ENCODE results near the gene UBTD2. TPM values are rescaled to one million over a fixed set of nuclear protein-coding genes. Genes with fewer than 3 reads are reported as not detected.

The UBTD2 gene
- total and polyA plus RNA-seq, 2 experiments from 2014 or later = 17.9 to 46.3 TPM

DNA sequence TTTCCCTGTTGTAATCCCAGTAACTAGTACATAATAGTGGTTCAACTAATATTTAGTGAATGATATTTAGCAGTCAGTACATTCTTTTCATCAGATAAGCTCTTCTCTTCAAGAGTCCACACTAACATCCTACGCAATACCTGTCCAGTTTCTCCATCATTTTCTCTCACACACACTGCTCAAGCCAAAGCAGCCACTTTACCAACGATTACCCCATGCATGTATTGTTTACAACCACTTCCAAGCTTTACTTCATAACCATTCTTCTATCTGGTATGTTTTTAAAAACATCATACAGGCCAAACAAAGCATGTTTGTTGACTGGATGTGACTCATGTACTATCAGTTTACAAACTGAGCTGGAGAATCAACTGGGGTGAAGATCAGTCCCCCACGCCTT, 7.3 kb downstream of the UBTD2 start (continued):
- TF ChIP-seq ZNF331 (CRISPR knock-in tag; IDR thresholded peaks at IDR 0.05; ENCODE audit: low read depth) (no peak), ZNF114 (CRISPR knock-in tag; IDR thresholded peaks at IDR 0.05) (no peak), JUNB (IDR thresholded peaks at IDR 0.05; ENCODE audit: unreplicated experiment) (no peak), CREB1 (CRISPR knock-in tag; IDR thresholded peaks at IDR 0.05; ENCODE audit: low read depth) (no peak)
- TF ChIP-seq, protein P1, sequence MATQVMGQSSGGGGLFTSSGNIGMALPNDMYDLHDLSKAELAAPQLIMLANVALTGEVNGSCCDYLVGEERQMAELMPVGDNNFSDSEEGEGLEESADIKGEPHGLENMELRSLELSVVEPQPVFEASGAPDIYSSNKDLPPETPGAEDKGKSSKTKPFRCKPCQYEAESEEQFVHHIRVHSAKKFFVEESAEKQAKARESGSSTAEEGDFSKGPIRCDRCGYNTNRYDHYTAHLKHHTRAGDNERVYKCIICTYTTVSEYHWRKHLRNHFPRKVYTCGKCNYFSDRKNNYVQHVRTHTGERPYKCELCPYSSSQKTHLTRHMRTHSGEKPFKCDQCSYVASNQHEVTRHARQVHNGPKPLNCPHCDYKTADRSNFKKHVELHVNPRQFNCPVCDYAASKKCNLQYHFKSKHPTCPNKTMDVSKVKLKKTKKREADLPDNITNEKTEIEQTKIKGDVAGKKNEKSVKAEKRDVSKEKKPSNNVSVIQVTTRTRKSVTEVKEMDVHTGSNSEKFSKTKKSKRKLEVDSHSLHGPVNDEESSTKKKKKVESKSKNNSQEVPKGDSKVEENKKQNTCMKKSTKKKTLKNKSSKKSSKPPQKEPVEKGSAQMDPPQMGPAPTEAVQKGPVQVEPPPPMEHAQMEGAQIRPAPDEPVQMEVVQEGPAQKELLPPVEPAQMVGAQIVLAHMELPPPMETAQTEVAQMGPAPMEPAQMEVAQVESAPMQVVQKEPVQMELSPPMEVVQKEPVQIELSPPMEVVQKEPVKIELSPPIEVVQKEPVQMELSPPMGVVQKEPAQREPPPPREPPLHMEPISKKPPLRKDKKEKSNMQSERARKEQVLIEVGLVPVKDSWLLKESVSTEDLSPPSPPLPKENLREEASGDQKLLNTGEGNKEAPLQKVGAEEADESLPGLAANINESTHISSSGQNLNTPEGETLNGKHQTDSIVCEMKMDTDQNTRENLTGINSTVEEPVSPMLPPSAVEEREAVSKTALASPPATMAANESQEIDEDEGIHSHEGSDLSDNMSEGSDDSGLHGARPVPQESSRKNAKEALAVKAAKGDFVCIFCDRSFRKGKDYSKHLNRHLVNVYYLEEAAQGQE (IDR thresholded peaks at IDR 0.05; ENCODE audit: unreplicated experiment) = no peak

DNA sequence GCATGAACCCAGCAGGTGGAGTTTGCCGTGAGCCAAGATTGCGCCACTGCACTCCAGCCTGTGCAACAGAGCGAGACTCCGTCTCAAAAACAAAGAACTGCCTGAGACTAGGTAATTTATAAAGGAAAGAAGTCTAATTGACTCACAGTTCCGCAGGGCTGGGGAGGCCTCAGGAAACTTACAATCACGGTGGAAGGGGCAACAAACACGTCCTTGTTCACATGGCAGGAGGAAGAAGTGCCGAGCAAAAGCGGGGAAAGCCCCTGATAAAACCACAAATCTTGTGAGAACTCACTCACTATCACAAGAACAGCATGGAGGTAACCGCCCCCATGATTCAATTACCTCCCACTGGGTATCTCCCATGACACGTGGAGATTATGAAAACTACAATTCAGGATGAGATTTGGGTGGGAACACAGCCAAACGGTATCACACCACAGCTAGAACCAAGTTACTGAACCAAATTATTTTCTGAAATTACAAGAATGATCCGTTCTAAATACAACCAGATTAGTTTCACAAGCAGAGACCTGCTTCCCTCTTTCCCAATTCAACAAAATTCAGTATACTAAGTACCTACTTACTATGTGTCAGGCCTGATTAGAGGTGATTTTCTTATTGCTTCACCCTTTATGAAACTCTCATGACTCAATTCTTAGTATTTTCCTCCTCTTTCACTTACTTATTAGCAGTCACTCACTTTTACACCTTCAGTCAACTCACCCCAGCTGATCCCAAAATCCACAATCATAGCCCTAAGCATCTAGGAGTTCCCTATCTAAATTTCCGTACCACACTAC, 8.4 kb downstream of the UBTD2 start:
- Histone ChIP-seq H3K4me3 (no peak overlapping the region), H3K9me2 (ENCODE audit: insufficient read depth) (no peaks in the 10 kb centered on the region), H4K20me1 (replicated peaks; ENCODE audit: insufficient read depth) (peaks cover 86% of the 10 kb centered on the region), H3K79me2 (replicated peaks; ENCODE audit: insufficient read depth) (peaks cover 100% of the 10 kb centered on the region), H2AFZ (no peak overlapping the region), H3K27me3 (ENCODE audit: insufficient read depth) (no peaks in the 10 kb centered on the region), H3K36me3 (ENCODE audit: insufficient read depth) (no peaks in the 10 kb centered on the region), H3F3A (replicated peaks; ENCODE audit: low read depth) (no peaks in the 10 kb centered on the region; the same call in 1 of the 2 replicates), H3K4me2 (no peak overlapping the region), H3K27ac (ENCODE audit: low read depth) (0 out of 2 replicates have a peak overlapping the region, but pooled peaks have one; percentile 9), H3K4me1 (ENCODE audit: insufficient read depth) (peaks cover 24% of the 10 kb centered on the region)
- DNase-seq (ENCODE audit: low spot score) (no peak), ATAC-seq (no peak)
- TF ChIP-seq, protein P2, sequence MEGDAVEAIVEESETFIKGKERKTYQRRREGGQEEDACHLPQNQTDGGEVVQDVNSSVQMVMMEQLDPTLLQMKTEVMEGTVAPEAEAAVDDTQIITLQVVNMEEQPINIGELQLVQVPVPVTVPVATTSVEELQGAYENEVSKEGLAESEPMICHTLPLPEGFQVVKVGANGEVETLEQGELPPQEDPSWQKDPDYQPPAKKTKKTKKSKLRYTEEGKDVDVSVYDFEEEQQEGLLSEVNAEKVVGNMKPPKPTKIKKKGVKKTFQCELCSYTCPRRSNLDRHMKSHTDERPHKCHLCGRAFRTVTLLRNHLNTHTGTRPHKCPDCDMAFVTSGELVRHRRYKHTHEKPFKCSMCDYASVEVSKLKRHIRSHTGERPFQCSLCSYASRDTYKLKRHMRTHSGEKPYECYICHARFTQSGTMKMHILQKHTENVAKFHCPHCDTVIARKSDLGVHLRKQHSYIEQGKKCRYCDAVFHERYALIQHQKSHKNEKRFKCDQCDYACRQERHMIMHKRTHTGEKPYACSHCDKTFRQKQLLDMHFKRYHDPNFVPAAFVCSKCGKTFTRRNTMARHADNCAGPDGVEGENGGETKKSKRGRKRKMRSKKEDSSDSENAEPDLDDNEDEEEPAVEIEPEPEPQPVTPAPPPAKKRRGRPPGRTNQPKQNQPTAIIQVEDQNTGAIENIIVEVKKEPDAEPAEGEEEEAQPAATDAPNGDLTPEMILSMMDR (conservative IDR thresholded peaks at IDR 0.05; ENCODE audit: low read depth in 2 of 2) = no peak
- peak overlapping the region; percentile 25 for H3K27ac Mint-ChIP-seq
- peaks cover 38% of the 10 kb centered on the region for H3K4me1 Mint-ChIP-seq
- no peak overlapping the region for H3K4me3 Mint-ChIP-seq
- H3K27me3 Mint-ChIP-seq (ENCODE audit: insufficient read depth, low read depth, poor library complexity) = peaks cover 6% of the 10 kb centered on the region
- no peaks in the 10 kb centered on the region for H3K9me3 Mint-ChIP-seq
- H3K36me3 Mint-ChIP-seq (ENCODE audit: low read depth) = peaks cover 13% of the 10 kb centered on the region; the same call in 2 of the 3 replicates

DNA sequence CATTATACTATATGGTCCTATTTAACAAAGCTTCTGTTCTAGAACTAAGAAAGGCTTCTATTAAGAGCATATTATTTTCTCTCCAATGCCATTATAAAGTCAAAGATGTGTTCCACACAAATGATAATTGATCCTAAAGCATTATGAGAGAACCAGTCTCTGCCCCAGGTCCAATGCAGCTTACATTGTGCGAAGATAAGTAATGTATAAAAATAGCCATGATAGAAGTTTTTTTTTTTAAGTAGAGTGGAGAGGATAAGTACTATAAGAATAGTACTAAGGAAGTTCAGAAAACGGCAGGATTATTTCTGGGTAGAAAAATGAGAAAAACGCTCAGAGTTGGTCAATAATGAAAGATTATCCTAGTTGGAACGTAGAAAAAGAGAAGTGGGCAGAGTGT, 15.6 kb downstream of the UBTD2 start:
- TF ChIP-seq ZNF331 (CRISPR knock-in tag; IDR thresholded peaks at IDR 0.05; ENCODE audit: low read depth) (no peak), EZH2 (IDR thresholded peaks at IDR 0.05; ENCODE audit: low read depth, unreplicated experiment) (no peak), POLR2AphosphoS5 (IDR thresholded peaks at IDR 0.05; ENCODE audit: low read depth) (no peak), EZH2phosphoT487 (IDR thresholded peaks at IDR 0.05; ENCODE audit: unreplicated experiment) (no peak), STAT1 (IDR thresholded peaks at IDR 0.05; ENCODE audit: unreplicated experiment) (no peak), JUNB (IDR thresholded peaks at IDR 0.05; ENCODE audit: unreplicated experiment) (no peak)
- H3K4me1 Mint-ChIP-seq = peaks cover 27% of the 10 kb centered on the region
- H3K79me2 ChIP-seq (replicated peaks; ENCODE audit: insufficient read depth) = peaks cover 100% of the 10 kb centered on the region
- peaks cover 76% of the 10 kb centered on the region for H4K20me1 ChIP-seq (replicated peaks; ENCODE audit: insufficient read depth)
- no peak for ATAC-seq
- H3K27ac Mint-ChIP-seq = no peak overlapping the region
- H3K27ac ChIP-seq (ENCODE audit: low read depth) = no peak overlapping the region
- H3K9me2 ChIP-seq (ENCODE audit: insufficient read depth) = no peaks in the 10 kb centered on the region
- no peak for DNase-seq (ENCODE audit: low spot score)
- H3K9me3 Mint-ChIP-seq = no peaks in the 10 kb centered on the region
- H3K27me3 ChIP-seq (ENCODE audit: insufficient read depth) = no peaks in the 10 kb centered on the region
- H3K36me3 Mint-ChIP-seq (ENCODE audit: low read depth) = peaks cover 13% of the 10 kb centered on the region; the same call in 2 of the 3 replicates
- 0 out of 2 replicates have a peak, but pooled peaks cover 4% of the 10 kb centered on the region for H3F3A ChIP-seq (replicated peaks; ENCODE audit: low read depth)
- no peak overlapping the region for H3K4me3 Mint-ChIP-seq
- peaks cover 3% of the 10 kb centered on the region for H3K27me3 Mint-ChIP-seq (ENCODE audit: insufficient read depth, low read depth, poor library complexity)
- peaks cover 17% of the 10 kb centered on the region for H3K4me1 ChIP-seq (ENCODE audit: insufficient read depth)
- no peak overlapping the region for H3K4me2 ChIP-seq
- H2AFZ ChIP-seq = no peak overlapping the region
- H3K36me3 ChIP-seq (ENCODE audit: insufficient read depth) = no peaks in the 10 kb centered on the region
- no peak overlapping the region for H3K4me3 ChIP-seq

All from GM23338 (cell line).